Liver (tissue), 9 donors: ENCODE results near the gene URI1. TPM values are rescaled to one million over a fixed set of nuclear protein-coding genes. Genes with fewer than 3 reads are reported as not detected.

ENCODE experiments used
- DNase-seq: peaks from one replicate; pipeline ENCODE4 v3.0.0-alpha.2; 2017; ENCODE audit warnings: low spot score
- H3K27ac ChIP-seq, 2 donors: one replicate each; pipeline ENCODE4 v1.7.0; 2013; ENCODE audit warnings: inconsistent platforms in 2 of 2, low read length in 2 of 2, control low read depth in 1 of 2, low read depth in 1 of 2, mild to moderate bottlenecking in 1 of 2
- H3K27me3 ChIP-seq, 4 donors: one replicate each; pipeline versions ENCODE4 v1.6.1 to v1.7.0; 2013; ENCODE audit warnings: low read length in 3 of 4, inconsistent platforms in 1 of 4, mild to moderate bottlenecking in 1 of 4, moderate library complexity in 1 of 4; ENCODE audit not compliant: control insufficient read depth in 4 of 4, insufficient read depth in 4 of 4
- H3K36me3 ChIP-seq, 4 donors: one replicate each; pipeline versions ENCODE4 v1.6.1 to v1.7.0; 2013; ENCODE audit warnings: low read length in 3 of 4, mild to moderate bottlenecking in 3 of 4, low read depth in 1 of 4, moderate library complexity in 1 of 4; ENCODE audit not compliant: control insufficient read depth in 4 of 4, insufficient read depth in 3 of 4
- H3K4me1 ChIP-seq, 4 donors: one replicate each; pipeline versions ENCODE4 v1.6.1 to v1.7.0; 2013; ENCODE audit warnings: low read length in 3 of 4, mild to moderate bottlenecking in 3 of 4, moderate library complexity in 1 of 4; ENCODE audit not compliant: control insufficient read depth in 4 of 4, insufficient read depth in 4 of 4
- H3K4me3 ChIP-seq, 3 donors: one replicate each; pipeline versions ENCODE4 v1.6.1 to v1.7.0; 2013; ENCODE audit warnings: low read length in 3 of 3, control low read depth in 1 of 3, low read depth in 1 of 3, mild to moderate bottlenecking in 1 of 3
- H3K9ac ChIP-seq, 2 donors: one replicate each; pipeline ENCODE4 v1.7.0; 2013; ENCODE audit warnings: low read length in 2 of 2, mild to moderate bottlenecking in 2 of 2, moderate library complexity in 2 of 2, control low read depth in 1 of 2, low read depth in 1 of 2
- H3K9me3 ChIP-seq, 4 donors: one replicate each; pipeline versions ENCODE4 v1.6.1 to v1.7.0; 2013; ENCODE audit warnings: low read length in 3 of 4; ENCODE audit not compliant: control insufficient read depth in 4 of 4
- ATF3 ChIP-seq: IDR thresholded peaks from 2 replicates; pipeline ENCODE4 v1.6.1; 2016; ENCODE audit warnings: antibody characterized with exemption
- CTCF ChIP-seq: fragments of 150-350 bp; IDR thresholded peaks from 2 replicates; pipeline ENCODE4 v1.5.1; 2017; ENCODE audit warnings: improper control_type of control experiment, low read depth, low read length; ENCODE audit not compliant: missing input control
- EGR1 ChIP-seq, 2 donors: IDR thresholded peaks; 2 replicates each; pipeline ENCODE4 v1.6.1; 2016 to 2018; ENCODE audit warnings: antibody characterized with exemption in 2 of 2, low read depth in 2 of 2
- FOXA1 ChIP-seq: IDR thresholded peaks from 2 replicates; pipeline ENCODE4 v1.6.1; 2016; ENCODE audit warnings: antibody characterized with exemption
- FOXA2 ChIP-seq: IDR thresholded peaks from 2 replicates; pipeline ENCODE4 v1.6.1; 2016; ENCODE audit warnings: antibody characterized with exemption
- GABPA ChIP-seq, 2 donors: IDR thresholded peaks in 1 of 2; conservative IDR thresholded peaks in 1 of 2; 2 replicates each; pipeline ENCODE4 v1.6.1; 2016; ENCODE audit warnings: antibody characterized with exemption in 2 of 2, mild to moderate bottlenecking in 1 of 2, moderate library complexity in 1 of 2
- HNF4A ChIP-seq, 2 donors: conservative IDR thresholded peaks; 2 replicates each; pipeline ENCODE4 v1.6.1; 2016; ENCODE audit warnings: antibody characterized with exemption in 2 of 2, mild to moderate bottlenecking in 2 of 2
- HNF4G ChIP-seq: IDR thresholded peaks from 2 replicates; pipeline ENCODE4 v1.6.1; 2016; ENCODE audit warnings: antibody characterized with exemption
- JUND ChIP-seq, 2 donors: IDR thresholded peaks; 2 replicates each; pipeline ENCODE4 v1.6.1; 2016; ENCODE audit warnings: antibody characterized with exemption in 2 of 2
- MAX ChIP-seq: IDR thresholded peaks from 2 replicates; pipeline ENCODE4 v1.6.1; 2016; ENCODE audit warnings: antibody characterized with exemption
- NR2F2 ChIP-seq: IDR thresholded peaks from 2 replicates; pipeline ENCODE4 v1.6.1; 2016; ENCODE audit warnings: antibody characterized with exemption
- RAD21 ChIP-seq, 2 donors: IDR thresholded peaks; 2 replicates each; pipeline ENCODE4 v1.6.1; 2016; ENCODE audit warnings: antibody characterized with exemption in 2 of 2, mild to moderate bottlenecking in 2 of 2
- REST ChIP-seq: IDR thresholded peaks from 2 replicates; pipeline ENCODE4 v1.6.1; 2016; ENCODE audit warnings: antibody characterized with exemption, mild to moderate bottlenecking
- RXRA ChIP-seq, 2 donors: IDR thresholded peaks; 2 replicates each; pipeline ENCODE4 v1.6.1; 2017 to 2018; ENCODE audit warnings: antibody characterized with exemption in 2 of 2, mild to moderate bottlenecking in 1 of 2
- SP1 ChIP-seq: IDR thresholded peaks from 2 replicates; pipeline ENCODE4 v1.6.1; 2018; ENCODE audit warnings: antibody characterized with exemption, mild to moderate bottlenecking
- TAF1 ChIP-seq: conservative IDR thresholded peaks from 2 replicates; pipeline ENCODE4 v1.6.1; 2016; ENCODE audit warnings: antibody characterized with exemption, mild to moderate bottlenecking
- YY1 ChIP-seq: IDR thresholded peaks from 2 replicates; pipeline ENCODE4 v1.6.1; 2016; ENCODE audit warnings: antibody characterized with exemption, mild to moderate bottlenecking
- ZBTB33 ChIP-seq: IDR thresholded peaks from 2 replicates; pipeline ENCODE4 v1.6.1; 2016; ENCODE audit warnings: antibody characterized with exemption
- WGBS: extraction: QIAGEN DNeasy Blood & Tissue Kit; methylation state at CpG from one replicate; pipeline ENCODE4 v1.1.7; 2013; 5-methylcytosine and 5-hydroxymethylcytosine counted together
- polyA plus RNA-seq, 2 donors: library from polyadenylated mRNA; stranded (reverse) in 1 of 2; unstranded in 1 of 2; fragments of 200-250 nt in 1 of 2; fragments of >200 nt in 1 of 2; fragmentation: Nextera tagmentation in 1 of 2; extraction: Ambion mirVana in 1 of 2; gene quantifications; one replicate each; pipeline versions ENCODE4 v1.2.1 to v1.2.3, GENCODE V29; 2013 to 2015
- total RNA-seq, 2 donors: library from RNA; depleted of rRNA; stranded (reverse); fragments of >200 nt; gene quantifications; one replicate each; pipeline ENCODE4 v1.2.3, GENCODE V29; 2014
- donor health status: healthy.
- donor health status: healthy.
- donor health status: healthy.
- donor health status: healthy.
- donor health status: healthy.

The URI1 gene
- total and polyA plus RNA-seq, 4 donors = 12.2 to 29.5 (median 15.7) TPM

GRCh38 chr19:29999490-29999889 is 57.5 kb downstream of the URI1 start:
- Histone ChIP-seq H3K9me3 (peaks cover 0 to 2% (median 0%) of the 10 kb centered on the region in 4 donors), H3K27me3 (no peaks in the 10 kb centered on the region), H3K9ac (no peak overlapping the region), H3K36me3 (peaks cover 0 to 3% (median 0%) of the 10 kb centered on the region in 4 donors), H3K4me3 (no peak overlapping the region), H3K4me1 (no peaks in the 10 kb centered on the region), H3K27ac (no peak overlapping the region)
- DNase-seq = no peak
- no peak for TF ChIP-seq RAD21 (IDR thresholded peaks at IDR 0.05)
- TF ChIP-seq REST = no peak
- TF ChIP-seq CTCF = no peak
- no peak for TF ChIP-seq HNF4G
- TF ChIP-seq FOXA1 = no peak
- no peak for TF ChIP-seq YY1
- TF ChIP-seq ZBTB33 = no peak
- no peak for TF ChIP-seq EGR1 (IDR thresholded peaks at IDR 0.05; ENCODE audit: low read depth in 2 of 2)
- TF ChIP-seq JUND (IDR thresholded peaks at IDR 0.05) = no peak
- no peak for TF ChIP-seq HNF4A (conservative IDR thresholded peaks at IDR 0.05)
- no peak for TF ChIP-seq MAX
- TF ChIP-seq RXRA (IDR thresholded peaks at IDR 0.05) = no peak
- TF ChIP-seq TAF1 = no peak
- no peak for TF ChIP-seq SP1
- TF ChIP-seq NR2F2 = no peak
- no peak for TF ChIP-seq GABPA (IDR thresholded peaks at IDR 0.05 in 1 of 2, conservative IDR thresholded peaks at IDR 0.05 in 1 of 2)
- no peak for TF ChIP-seq ATF3
- TF ChIP-seq FOXA2 = no peak
- 94% methylated on average over 3 of the region's 3 CpGs for WGBS
